ENCODE data around the gene NR1D2.

DNA sequence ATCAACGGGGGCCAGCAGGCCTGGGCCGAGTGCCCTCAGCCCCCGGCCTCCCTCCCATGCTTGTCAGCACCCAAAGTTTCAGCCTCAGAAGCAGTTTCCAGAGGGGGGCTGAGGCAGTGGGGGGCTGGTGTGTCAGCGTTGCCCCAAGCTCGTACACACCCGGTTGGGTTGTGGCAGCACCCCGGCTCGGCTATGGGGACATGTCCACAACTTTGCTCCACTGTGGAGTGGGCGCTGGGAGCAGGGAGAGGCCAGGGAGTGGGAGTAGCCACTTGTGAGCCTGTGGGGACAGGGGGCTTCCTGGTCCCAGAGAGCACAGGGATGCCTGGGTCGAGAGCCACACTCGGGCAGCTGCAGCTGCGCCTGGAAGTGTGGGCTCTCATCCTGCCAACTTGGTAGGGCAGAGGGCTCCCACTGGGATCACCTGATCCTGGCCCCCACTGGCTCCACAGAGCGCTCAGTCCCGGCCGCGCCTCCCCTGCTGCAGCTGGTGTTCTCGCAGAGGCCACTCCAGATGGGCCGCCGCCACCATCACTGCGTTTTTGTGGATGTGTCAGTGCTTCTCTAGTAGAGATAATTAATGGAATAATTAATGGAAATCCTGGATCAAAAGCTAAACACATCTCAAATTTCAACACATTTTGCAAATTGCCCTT lies 75.1 kb downstream of the NR1D2 start:
- no peak for TF ChIP-seq EZH2 (IDR thresholded peaks at IDR 0.05)
- TF ChIP-seq POLR2AphosphoS5 (IDR thresholded peaks at IDR 0.05; ENCODE audit: borderline replicate concordance, low read depth, low read length): no peak
- no peak for TF ChIP-seq FOXP2 (optimal IDR thresholded peaks at IDR 0.05; ENCODE audit: control extremely low read depth, extremely low read length, insufficient read depth)

All from SK-N-MC (cell line).